Fibroblast of the aortic adventitia (primary cell): ENCODE measurements around the gene ASAP3. TPM values are rescaled to one million over a fixed set of nuclear protein-coding genes. Genes with fewer than 3 reads are reported as not detected.
"Not testable (repeated sequence)": the region's sequence is repeated elsewhere in the genome, so short reads cannot be mapped to it uniquely, and the experiment has no call there.

Experiments used
- DNase-seq: peaks from one replicate; pipeline ENCODE4 v3.0.0-alpha.2; 2010; ENCODE audit warnings: low read depth
- H3K4me3 ChIP-seq: 2 replicates; pipeline ENCODE4 v1.5.1; 2011; ENCODE audit warnings: low read depth, mild to moderate bottlenecking, control low read depth, low read length, moderate library complexity
- CTCF ChIP-seq: IDR thresholded peaks from 2 replicates; pipeline ENCODE4 v1.5.1; 2011; ENCODE audit warnings: mild to moderate bottlenecking, low read length, control low read depth, inconsistent platforms; ENCODE audit not compliant: insufficient read depth
- total RNA-seq: library from RNA; depleted of rRNA; stranded (reverse); fragments of >200 nt; gene quantifications from 2 replicates; pipeline ENCODE4 v1.2.3, GENCODE V29; 2012; ENCODE audit warnings: low replicate concordance

The ASAP3 gene
- total RNA-seq, 1 donor = 46.9 TPM

DNA sequence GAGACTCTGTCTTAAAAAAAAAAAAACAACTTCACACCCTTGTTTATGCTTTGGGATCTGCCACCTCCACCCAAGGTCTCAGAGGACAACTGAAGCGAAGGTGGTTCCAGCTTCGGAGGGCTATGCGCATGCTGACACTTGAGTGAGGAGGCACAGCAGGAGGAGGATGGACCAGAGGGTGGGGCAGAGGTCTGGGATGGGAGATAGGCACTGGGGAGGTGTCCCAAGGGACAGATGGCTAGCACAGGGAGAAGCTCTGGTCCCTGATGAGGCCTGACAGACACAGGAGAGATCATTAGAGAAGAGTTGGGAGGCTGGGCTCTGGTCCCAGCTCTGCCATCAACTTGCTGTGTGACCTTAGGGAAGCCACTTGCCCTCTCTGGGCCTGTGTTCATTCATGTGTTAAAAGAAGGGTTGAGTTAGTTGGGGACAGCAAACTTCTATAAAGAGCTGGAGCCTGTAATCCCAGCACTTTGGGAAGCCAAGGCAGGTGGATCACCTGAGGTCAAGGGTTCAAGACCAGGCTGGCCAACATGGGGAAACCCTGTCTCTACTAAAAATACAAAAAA, 30.2 kb upstream of the ASAP3 start:
- DNase-seq = no peak
- no peak for TF ChIP-seq CTCF
- H3K4me3 ChIP-seq = no peak overlapping the region

DNA sequence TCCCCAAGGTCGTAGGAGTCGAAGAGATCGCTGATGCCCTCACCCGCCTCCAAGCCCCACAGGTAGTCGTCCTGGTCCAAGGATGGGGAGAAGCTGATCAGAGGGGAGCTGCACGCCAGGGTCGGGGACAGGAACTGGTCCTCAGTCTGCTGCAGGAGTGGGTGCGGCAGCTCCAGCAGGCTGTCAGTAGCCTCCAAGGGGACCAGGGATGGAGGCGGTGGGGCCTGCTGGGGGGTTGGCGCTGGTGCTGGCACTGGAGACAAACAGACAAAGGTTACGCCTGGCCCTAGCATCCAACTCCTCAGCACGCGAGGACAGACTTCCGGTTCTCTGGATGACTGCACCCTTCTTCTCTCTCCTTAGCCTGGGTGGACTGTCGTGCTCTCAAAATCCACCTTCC, 25.9 kb upstream of the ASAP3 start:
- TF ChIP-seq CTCF = no peak
- no peak overlapping the region for H3K4me3 ChIP-seq
- DNase-seq = no peak

DNA sequence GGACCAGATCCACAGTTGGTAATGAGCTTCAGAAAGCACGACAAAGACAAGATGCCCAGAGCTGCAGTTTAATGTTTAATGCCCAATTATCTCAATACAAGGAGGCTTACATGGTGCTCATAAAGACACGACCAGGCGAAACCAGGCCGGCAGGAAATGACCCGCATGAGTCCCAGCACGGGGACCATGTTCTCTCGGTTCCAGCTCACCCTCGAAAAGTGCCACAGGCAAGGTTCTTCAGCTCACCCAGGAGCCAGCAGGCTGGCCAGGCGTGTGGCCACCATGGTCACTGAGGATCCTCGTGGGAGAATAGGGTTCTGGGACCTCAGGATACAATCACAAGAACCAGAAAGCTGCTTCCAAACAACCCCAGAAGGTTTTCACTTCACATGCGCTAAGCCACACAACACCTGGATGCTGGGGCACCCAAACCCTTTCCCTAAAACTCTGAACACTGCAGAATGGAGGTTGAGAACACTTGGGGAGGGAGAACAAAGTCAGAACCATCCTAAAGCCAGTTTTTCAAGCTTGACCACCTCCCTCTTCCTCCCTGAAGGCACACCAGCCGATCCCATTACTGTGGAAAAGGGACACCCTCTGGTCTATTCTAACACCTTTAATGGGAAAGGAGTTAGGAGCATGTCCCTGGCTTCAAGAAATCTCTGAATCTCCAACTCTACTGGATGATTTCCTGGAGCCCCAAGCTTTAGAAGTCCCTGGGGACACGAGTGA, 22.6 kb upstream of the ASAP3 start:
- TF ChIP-seq CTCF = no peak
- DNase-seq = no peak
- no peak overlapping the region for H3K4me3 ChIP-seq

- no peak for DNase-seq
- TF ChIP-seq CTCF = no peak
Observed at GRCh38 chr1:23505851-23506250, 21.9 kb upstream of the ASAP3 start.

GRCh38 chr1:23504156-23504555, 20.2 kb upstream of the ASAP3 start:
- H3K4me3 ChIP-seq, DNase-seq: not testable (repeated sequence)

More at GRCh38 chr1:23505851-23506250, 21.9 kb upstream of the ASAP3 start:
- H3K4me3 ChIP-seq = no peak overlapping the region

GRCh38 chr1:23502951-23503350, 19.0 kb upstream of the ASAP3 start:
- no peak for TF ChIP-seq CTCF
- H3K4me3 ChIP-seq = no peak overlapping the region
- no peak for DNase-seq

- TF ChIP-seq CTCF = no peak
- no peak for DNase-seq
- no peak overlapping the region for H3K4me3 ChIP-seq
Observed at GRCh38 chr1:23500466-23500865, 16.5 kb upstream of the ASAP3 start.
